Colon (tissue), 2 donors: ENCODE measurements around the gene GALNT18.

ENCODE experiments used
- FAIRE-seq: peaks from 2 replicates; lab custom pipeline; 2012; peaks lifted over from hg19 to GRCh38; lab: Jason Lieb, UNC
- donor health status: control.
- donor health status: control.

Gene GALNT18

DNA sequence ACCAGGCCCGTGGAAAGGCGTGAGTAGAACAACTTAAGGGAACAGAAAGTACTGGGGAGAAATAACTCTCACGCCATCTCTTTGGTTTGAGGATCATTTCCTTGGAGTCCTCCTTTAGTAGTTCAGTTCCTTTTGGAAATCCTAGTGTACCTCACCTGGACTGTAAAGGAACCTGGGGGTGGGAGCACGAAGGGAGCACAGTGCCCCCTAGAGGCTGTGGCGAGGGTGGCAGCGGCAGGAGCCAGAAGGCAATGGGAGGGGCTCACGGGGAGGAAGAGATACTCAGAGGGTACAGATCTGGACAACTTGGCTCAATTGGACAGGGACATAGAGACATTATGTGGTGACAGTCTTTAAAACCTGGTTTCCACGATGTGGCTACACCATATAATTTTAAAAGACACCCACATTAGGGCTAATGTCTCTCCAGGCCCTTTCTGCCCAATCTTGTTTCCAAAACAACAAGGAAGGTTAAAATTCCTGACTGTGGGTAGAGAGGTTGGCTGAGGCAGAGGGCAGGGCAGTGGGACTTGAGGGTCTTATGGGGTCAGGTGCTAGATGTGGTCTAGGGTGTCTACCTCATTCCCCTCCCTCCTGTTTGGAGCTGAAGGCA, 355.7 kb downstream of the GALNT18 start:
- FAIRE-seq: no peak

GRCh38 chr11:11265320-11265719, 356.5 kb downstream of the GALNT18 start:
- no peak for FAIRE-seq

- FAIRE-seq: no peak
These were observed 358.4 kb downstream of the GALNT18 start for GRCh38 chr11:11263238-11264005.

- no peak for FAIRE-seq
These were observed 359.5 kb downstream of the GALNT18 start for GRCh38 chr11:11262171-11262920.

- no peak for FAIRE-seq
These were observed 360.2 kb downstream of the GALNT18 start for GRCh38 chr11:11261629-11262028.

GRCh38 chr11:11260903-11261302, 360.9 kb downstream of the GALNT18 start:
- FAIRE-seq: no peak

DNA sequence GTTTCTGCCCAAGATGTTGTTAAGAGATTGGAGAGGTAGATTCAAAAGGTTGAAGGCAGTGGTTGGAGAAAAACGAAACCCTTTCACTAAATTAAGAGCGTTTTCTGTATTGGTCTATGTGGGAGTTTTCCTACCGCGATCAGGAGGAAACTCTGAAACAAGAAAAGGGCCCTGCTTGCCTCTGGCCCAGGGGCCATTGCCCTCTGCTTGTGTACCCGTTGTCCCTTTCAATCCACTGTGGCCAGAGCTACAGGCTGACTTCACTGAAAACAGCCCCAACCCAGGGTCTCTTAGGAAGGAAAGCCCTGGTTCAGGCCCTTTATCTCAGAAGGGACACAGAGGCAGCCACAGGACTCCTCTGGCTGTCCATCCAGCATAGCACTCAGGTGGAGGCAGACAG, 367.8 kb downstream of the GALNT18 start:
- no peak for FAIRE-seq

DNA sequence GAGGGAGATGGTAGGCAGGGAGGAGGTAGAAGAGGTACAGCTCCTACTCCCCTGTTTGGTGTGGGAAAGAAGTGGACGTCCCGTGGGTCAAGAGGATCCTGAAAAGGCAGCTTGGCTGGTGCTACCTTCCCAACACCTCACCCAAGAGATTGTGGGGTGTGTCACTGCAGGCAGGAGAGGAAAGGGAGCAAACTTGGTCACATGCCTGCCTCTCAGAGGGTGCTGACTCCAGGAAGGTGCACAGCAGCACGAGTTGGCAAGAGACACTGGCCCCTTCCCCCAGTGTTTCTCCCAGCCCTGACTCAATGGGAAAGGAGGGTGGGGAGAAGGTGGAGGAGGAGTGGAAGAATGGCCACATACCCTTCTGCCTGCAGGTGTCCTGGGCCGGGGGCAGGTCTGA, 368.3 kb downstream of the GALNT18 start:
- no peak for FAIRE-seq

GRCh38 chr11:11252403-11252802, 369.4 kb downstream of the GALNT18 start:
- FAIRE-seq: no peak

GRCh38 chr11:11251394-11251970, 370.3 kb downstream of the GALNT18 start:
- FAIRE-seq: no peak

DNA sequence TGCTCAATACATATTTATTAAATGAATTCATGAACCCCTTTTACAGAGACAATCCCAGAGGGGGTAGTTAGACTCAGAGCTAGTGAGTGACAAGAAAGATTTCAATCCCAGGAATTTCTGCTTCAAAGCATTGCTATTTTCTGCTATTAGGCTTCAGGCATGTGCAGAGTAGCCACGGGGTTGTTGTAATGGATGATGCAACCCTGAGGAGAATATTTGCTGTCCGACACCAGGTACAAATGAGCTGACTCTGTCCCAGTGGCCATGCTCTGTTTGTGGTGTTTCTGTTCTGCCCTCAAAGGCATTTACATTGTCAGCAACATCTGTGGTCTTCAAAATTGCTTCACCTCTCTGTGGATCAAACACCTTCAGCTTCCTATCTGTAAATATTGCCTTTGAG, 371.3 kb downstream of the GALNT18 start:
- no peak for FAIRE-seq

DNA sequence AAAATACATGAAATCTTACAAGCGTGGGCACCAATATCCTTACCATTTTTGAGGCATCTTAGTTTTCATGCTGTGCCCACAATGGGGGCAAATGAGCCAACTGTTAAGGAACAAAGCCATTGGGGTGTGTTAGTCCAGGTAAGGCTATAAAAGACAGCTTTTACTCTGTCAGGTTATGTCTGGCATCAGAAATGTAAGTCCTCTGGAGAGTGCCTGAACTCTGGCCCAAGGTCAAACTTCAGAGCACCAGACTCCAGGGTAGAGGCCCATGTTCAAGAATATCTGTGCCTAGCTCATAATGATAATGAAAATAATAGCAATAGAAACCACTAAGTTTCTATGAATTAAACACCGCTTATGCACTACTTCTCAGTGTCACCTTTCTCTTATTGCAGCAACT, 374.2 kb downstream of the GALNT18 start:
- no peak for FAIRE-seq

DNA sequence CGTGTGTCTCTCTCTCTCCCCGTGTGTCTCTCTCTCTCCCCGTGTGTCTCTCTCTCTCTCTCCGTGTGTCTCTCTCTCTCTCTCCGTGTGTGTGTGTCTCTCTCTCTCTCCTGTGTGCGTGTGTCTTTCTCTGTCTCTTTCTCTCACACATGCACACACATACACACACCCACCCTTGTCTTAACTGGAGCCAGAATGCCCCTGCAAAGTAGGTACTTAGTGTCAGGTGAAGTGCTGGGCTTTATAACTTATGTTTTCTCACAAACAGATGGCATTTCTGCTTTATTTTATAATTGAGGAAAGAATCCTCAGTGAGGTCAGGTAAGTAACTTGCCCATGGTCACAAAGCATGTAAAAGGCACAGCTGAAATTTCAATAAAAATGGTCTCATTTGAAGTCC, 374.7 kb downstream of the GALNT18 start:
- FAIRE-seq: no peak

DNA sequence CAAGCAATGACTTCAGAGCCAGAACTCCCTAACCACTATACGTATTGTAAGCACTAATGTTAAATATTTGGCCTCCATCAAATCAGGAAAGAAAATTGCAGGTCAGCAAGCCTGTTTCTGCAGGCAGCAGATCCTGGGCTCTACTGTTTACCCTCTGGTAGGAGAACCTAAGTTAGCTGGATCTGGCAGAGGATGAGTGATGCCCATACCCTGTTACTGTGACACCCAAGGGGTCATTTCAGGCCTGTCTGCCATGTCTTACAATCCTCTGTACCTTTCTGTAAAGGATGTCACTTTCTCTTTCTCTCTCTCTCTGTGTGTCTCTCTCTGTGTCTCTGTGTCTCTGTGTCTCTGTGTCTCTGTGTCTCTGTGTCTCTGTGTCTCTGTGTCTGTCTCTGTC, 375.6 kb downstream of the GALNT18 start:
- FAIRE-seq: no peak

DNA sequence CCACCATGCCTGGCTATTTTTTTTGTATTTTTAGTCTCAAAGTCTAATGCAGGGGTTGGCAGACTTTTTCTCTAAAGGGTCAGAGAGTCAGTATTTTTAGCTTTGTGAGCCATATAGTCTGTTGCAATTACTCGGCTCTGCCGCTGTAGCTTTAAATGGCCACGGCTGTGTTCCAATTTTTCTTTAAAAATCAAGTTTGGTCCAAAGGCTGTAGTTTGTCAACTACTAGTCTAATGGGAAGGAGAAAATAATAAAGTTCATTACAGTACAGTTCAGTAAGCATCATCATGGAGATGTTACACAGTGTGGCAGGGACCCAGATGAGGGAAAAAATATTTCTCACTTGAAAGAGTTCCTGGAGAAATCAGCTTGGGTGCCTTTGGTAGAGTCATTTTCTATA, 376.4 kb downstream of the GALNT18 start:
- no peak for FAIRE-seq

DNA sequence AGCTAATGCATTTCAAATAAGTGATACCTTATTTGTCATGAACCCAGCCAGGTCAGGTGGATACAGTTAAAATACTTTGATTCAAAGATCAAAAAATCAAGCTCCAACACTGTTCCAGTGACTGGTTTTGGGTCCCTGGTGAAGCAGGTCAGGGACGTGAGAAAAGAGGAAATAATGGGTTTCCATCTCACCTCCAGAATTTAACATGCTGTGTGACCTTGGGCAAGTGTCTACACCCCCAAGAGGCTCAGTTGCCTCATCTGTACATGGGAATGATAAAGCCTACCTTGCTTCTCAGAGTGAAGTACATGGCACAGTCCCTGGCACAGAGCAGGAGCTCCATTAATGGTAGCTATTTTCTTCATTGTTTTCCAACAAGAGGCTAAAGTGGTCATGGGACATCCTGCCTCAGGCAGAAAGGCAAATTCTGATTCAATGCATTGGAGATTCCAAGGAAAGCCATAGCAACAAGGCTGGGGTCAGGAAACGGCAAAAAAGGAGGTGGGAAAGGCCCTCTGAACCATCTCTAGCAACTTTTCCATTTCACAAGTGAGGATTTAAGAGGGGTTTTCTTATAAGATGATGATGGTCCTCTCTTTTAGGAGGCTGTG, 377.2 kb downstream of the GALNT18 start:
- FAIRE-seq: no peak

DNA sequence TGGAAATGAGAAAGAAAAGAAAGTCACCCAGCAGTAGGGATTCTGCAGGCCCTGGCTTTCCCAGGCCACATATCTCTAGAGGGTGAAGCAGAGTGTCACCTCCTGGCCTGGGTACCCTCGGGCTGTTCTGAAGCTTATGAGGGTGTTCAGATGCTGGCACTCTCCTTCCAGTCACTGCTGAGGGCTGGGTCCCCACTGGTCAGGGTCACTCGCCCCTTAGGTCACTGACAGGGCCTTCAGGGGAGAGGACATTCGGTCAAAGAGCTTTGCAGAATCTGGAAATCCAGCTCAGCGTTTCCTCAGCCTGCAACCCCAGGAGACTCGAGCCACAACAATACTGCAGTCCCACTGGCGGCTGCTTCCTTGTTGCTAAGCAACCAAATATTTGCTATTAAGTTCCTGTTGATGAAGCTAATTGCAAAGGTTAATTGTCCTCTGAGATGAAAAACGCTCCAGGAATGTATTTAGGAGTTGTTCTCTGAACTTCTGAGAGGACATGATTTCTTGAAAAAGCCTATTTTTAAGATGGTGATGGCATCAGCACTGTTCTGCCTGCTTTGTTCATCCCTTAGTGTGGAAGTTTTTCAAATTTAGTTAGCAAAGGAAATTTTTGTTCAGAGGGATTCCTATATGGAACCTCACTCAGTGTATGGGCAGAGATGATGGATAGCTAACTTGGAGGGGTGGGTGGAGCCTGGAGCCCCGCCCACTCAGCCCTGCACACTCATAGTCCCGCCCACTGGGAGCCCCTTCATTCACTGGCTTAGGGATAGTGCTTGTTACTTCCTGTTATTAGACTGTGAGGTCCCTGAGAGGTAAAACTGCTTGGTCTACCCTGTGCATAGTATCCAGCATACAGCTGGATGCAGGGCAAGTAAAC, 378.0 kb downstream of the GALNT18 start:
- no peak for FAIRE-seq

DNA sequence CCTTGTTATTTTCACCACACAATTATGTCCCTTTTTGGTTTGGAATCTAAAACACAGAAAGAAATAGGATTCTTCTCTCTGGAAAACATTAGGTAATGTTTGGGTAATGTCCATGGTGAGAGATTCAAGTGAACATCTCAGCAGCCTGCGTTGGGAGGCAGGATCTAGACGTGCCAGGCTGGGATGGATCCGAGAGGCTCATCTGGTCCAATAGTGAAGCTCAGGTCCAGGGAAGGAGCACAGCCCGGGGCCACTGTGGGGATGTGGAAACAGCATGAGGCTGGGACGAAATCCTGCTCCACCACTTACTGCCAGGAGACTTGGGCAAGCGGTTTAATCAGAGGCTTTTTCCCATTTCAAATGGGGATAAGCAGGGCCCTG, 378.6 kb downstream of the GALNT18 start:
- FAIRE-seq: no peak

- no peak for FAIRE-seq
These were observed 380.5 kb downstream of the GALNT18 start for GRCh38 chr11:11241284-11241683.

DNA sequence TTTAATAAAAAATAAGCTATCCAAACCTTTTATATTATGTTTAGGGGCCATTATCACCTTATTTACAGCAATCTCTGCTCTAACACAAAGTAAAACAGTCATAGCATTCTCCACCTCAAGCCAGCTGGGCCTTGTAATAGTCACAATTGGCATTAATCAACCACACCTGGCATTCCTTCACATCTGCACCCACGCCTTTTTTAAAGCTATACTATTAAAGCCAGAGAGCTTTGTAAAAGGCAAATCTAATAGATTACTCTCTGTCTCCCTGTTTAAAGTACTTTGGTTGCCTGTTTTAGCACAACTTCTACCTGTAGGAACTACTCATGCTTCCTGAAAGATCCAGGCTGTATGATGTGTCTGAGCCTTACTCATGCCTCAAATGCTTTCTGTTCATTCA, 381.8 kb downstream of the GALNT18 start:
- no peak for FAIRE-seq

DNA sequence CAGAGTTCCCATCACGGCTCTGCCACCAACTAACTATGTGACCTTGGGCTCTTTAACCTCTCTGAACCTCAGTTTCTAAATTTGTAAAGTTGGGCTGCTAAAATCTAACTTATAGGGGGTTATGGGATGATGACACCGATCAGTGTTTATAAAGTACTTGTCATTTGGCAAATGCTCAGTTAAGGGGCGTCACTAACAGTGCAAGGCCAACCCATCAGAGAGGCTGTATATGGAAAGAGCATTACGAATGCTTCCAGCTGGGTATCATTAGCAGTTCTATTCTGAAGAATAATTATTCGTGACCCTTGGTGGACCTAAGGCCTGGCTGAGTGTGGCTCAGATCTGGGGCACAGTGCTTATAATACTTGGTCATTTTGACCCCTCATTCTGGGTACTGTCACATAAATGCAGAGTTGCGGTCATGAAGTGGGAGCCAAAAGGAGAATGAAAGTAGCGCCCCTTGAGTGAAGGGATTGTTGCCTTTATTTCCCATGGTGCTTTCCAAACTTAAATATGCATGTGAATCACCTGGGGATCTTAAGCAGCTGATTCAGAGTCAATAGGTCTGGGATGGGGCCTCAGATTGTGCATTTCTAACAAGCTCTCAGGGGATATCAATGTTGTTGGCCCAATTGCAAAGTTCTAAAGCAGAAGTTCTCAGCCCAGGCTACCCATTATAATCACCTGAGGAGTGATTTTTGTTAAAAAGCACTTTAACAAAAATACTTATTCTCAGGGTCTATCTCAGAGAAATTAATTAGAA, 384.6 kb downstream of the GALNT18 start:
- no peak for FAIRE-seq
